Measurements from ENCODE around the gene CLDN10. TPM values are rescaled to one million over a fixed set of nuclear protein-coding genes. Genes with fewer than 3 reads are reported as not detected.

CLDN10 gene
- polyA plus RNA-seq, 1 donor from 2014 or later, result not detected

GRCh38 chr13:95596701-95597100 is 44.2 kb downstream of the CLDN10 start:
- H3K9me2 ChIP-seq (ENCODE audit: insufficient read depth, low read length), result no peaks in the 10 kb centered on the region
- H3K9ac ChIP-seq (ENCODE audit: low read length), result no peak overlapping the region
- no peaks in the 10 kb centered on the region for H3F3A ChIP-seq (ENCODE audit: insufficient read depth, low read length, poor library complexity, severe bottlenecking)
- H3K4me3 ChIP-seq (ENCODE audit: low read length), result no peak overlapping the region
- H3K27ac ChIP-seq (ENCODE audit: low read length), result no peak overlapping the region
- H3K4me2 ChIP-seq (ENCODE audit: low read length), result no peak overlapping the region
- H3K79me2 ChIP-seq (replicated peaks; ENCODE audit: insufficient read depth, low read length), result no peaks in the 10 kb centered on the region
- H4K20me1 ChIP-seq (ENCODE audit: insufficient read depth), result no peaks in the 10 kb centered on the region
- H2AFZ ChIP-seq (ENCODE audit: low read depth, low read length), result no peak overlapping the region
- no peaks in the 10 kb centered on the region for H3K36me3 ChIP-seq (ENCODE audit: insufficient read depth, low read length)
- TF ChIP-seq EP300 (conservative IDR thresholded peaks at IDR 0.05; ENCODE audit: poor library complexity, severe bottlenecking), result no peak
- no peak for TF ChIP-seq MXI1 (conservative IDR thresholded peaks at IDR 0.05; ENCODE audit: poor library complexity, severe bottlenecking)
- no peak for TF ChIP-seq TAF1 (IDR thresholded peaks at IDR 0.05; ENCODE audit: low read depth)
- TF ChIP-seq, protein P1, sequence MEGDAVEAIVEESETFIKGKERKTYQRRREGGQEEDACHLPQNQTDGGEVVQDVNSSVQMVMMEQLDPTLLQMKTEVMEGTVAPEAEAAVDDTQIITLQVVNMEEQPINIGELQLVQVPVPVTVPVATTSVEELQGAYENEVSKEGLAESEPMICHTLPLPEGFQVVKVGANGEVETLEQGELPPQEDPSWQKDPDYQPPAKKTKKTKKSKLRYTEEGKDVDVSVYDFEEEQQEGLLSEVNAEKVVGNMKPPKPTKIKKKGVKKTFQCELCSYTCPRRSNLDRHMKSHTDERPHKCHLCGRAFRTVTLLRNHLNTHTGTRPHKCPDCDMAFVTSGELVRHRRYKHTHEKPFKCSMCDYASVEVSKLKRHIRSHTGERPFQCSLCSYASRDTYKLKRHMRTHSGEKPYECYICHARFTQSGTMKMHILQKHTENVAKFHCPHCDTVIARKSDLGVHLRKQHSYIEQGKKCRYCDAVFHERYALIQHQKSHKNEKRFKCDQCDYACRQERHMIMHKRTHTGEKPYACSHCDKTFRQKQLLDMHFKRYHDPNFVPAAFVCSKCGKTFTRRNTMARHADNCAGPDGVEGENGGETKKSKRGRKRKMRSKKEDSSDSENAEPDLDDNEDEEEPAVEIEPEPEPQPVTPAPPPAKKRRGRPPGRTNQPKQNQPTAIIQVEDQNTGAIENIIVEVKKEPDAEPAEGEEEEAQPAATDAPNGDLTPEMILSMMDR (IDR thresholded peaks at IDR 0.05; ENCODE audit: poor library complexity, severe bottlenecking), result no peak
- H3K9me3 ChIP-seq (ENCODE audit: low read length), result no peaks in the 10 kb centered on the region
- H3K27me3 ChIP-seq (ENCODE audit: insufficient read depth, low read depth, low read length), result no peaks in the 10 kb centered on the region

DNA sequence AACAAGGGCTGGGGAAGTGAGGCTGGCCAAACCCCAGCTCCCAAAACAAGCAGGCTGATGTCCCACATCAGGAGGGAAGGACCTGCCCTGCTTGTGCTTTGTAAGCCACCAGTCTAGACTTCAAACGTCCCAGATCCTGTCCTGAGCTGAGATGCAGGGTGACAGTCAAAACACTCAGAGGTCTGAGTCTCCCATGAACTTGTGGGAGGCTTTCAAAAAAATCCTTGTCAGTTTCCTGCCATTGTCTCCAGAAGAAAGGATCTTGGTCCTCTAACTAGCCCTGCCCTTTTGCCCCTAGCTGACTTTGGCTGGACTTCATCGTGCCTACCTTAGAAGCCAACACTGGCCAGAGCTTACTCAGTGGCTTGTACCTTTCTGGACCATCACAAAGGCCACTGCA is 48.7 kb downstream of the CLDN10 start:
- no peaks in the 10 kb centered on the region for H4K20me1 ChIP-seq (ENCODE audit: insufficient read depth)
- no peak overlapping the region for H3K27ac ChIP-seq (ENCODE audit: low read length)
- H3K4me2 ChIP-seq (ENCODE audit: low read length), result no peak overlapping the region
- H3K36me3 ChIP-seq (ENCODE audit: insufficient read depth, low read length), result no peaks in the 10 kb centered on the region
- H3K4me3 ChIP-seq (ENCODE audit: low read length), result no peak overlapping the region
- no peaks in the 10 kb centered on the region for H3K27me3 ChIP-seq (ENCODE audit: insufficient read depth, low read depth, low read length)
- no peaks in the 10 kb centered on the region for H3K9me2 ChIP-seq (ENCODE audit: insufficient read depth, low read length)
- H3K9ac ChIP-seq (ENCODE audit: low read length), result no peak overlapping the region
- no peaks in the 10 kb centered on the region for H3K9me3 ChIP-seq (ENCODE audit: low read length)
- H2AFZ ChIP-seq (ENCODE audit: low read depth, low read length), result no peak overlapping the region
- no peaks in the 10 kb centered on the region for H3K79me2 ChIP-seq (replicated peaks; ENCODE audit: insufficient read depth, low read length)
- no peaks in the 10 kb centered on the region for H3F3A ChIP-seq (ENCODE audit: insufficient read depth, low read length, poor library complexity, severe bottlenecking)
- no peak for TF ChIP-seq EP300 (conservative IDR thresholded peaks at IDR 0.05; ENCODE audit: poor library complexity, severe bottlenecking)
- TF ChIP-seq, protein P2, sequence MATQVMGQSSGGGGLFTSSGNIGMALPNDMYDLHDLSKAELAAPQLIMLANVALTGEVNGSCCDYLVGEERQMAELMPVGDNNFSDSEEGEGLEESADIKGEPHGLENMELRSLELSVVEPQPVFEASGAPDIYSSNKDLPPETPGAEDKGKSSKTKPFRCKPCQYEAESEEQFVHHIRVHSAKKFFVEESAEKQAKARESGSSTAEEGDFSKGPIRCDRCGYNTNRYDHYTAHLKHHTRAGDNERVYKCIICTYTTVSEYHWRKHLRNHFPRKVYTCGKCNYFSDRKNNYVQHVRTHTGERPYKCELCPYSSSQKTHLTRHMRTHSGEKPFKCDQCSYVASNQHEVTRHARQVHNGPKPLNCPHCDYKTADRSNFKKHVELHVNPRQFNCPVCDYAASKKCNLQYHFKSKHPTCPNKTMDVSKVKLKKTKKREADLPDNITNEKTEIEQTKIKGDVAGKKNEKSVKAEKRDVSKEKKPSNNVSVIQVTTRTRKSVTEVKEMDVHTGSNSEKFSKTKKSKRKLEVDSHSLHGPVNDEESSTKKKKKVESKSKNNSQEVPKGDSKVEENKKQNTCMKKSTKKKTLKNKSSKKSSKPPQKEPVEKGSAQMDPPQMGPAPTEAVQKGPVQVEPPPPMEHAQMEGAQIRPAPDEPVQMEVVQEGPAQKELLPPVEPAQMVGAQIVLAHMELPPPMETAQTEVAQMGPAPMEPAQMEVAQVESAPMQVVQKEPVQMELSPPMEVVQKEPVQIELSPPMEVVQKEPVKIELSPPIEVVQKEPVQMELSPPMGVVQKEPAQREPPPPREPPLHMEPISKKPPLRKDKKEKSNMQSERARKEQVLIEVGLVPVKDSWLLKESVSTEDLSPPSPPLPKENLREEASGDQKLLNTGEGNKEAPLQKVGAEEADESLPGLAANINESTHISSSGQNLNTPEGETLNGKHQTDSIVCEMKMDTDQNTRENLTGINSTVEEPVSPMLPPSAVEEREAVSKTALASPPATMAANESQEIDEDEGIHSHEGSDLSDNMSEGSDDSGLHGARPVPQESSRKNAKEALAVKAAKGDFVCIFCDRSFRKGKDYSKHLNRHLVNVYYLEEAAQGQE (IDR thresholded peaks at IDR 0.05; ENCODE audit: borderline replicate concordance), result no peak
- TF ChIP-seq POLR2AphosphoS5 (IDR thresholded peaks at IDR 0.05), result no peak
- no peak for TF ChIP-seq TAF1 (IDR thresholded peaks at IDR 0.05; ENCODE audit: low read depth)
- no peak for TF ChIP-seq EZH2 (IDR thresholded peaks at IDR 0.05; ENCODE audit: borderline replicate concordance, insufficient read depth, low read length, poor library complexity, severe bottlenecking)
- TF ChIP-seq RAD21 (conservative IDR thresholded peaks at IDR 0.05), result no peak
- no peak for TF ChIP-seq MXI1 (conservative IDR thresholded peaks at IDR 0.05; ENCODE audit: poor library complexity, severe bottlenecking)
- no peak for TF ChIP-seq SMC3 (conservative IDR thresholded peaks at IDR 0.05; ENCODE audit: poor library complexity)
- TF ChIP-seq, protein P1 (IDR thresholded peaks at IDR 0.05; ENCODE audit: poor library complexity, severe bottlenecking), result no peak
